Nephron progenitor cell (in vitro differentiated cells): Measurements from ENCODE around the gene RASL12.

ENCODE experiments used
- DNase-seq: peaks from one replicate; pipeline ENCODE4 v3.0.0; 2021
- H3K27ac Mint-ChIP-seq: 2 replicates; pipeline ENCODE4 v1.8.0; 2021; ENCODE audit warnings: mild to moderate bottlenecking, moderate library complexity, mixed read lengths
- H3K27me3 Mint-ChIP-seq: 2 replicates; pipeline ENCODE4 v1.8.0; 2021; ENCODE audit warnings: mild to moderate bottlenecking, low read depth, mixed read lengths; ENCODE audit not compliant: poor library complexity
- H3K36me3 Mint-ChIP-seq: 2 replicates; pipeline ENCODE4 v1.8.0; 2021; ENCODE audit warnings: low read depth, mixed read lengths
- H3K4me1 Mint-ChIP-seq: 2 replicates; pipeline ENCODE4 v1.8.0; 2021; ENCODE audit warnings: mixed read lengths
- H3K4me3 Mint-ChIP-seq: 2 replicates; pipeline ENCODE4 v1.8.0; 2021; ENCODE audit warnings: mild to moderate bottlenecking, moderate library complexity, mixed read lengths
- H3K9me3 Mint-ChIP-seq: 2 replicates; pipeline ENCODE4 v1.8.0; 2021; ENCODE audit warnings: mild to moderate bottlenecking, moderate library complexity, mixed read lengths
- CTCF ChIP-seq: fragments of 200-600 bp; sonication (generic); IDR thresholded peaks from 2 replicates; pipeline ENCODE4 v1.5.0; 2021; ENCODE audit warnings: antibody characterized with exemption

RASL12 gene

DNA sequence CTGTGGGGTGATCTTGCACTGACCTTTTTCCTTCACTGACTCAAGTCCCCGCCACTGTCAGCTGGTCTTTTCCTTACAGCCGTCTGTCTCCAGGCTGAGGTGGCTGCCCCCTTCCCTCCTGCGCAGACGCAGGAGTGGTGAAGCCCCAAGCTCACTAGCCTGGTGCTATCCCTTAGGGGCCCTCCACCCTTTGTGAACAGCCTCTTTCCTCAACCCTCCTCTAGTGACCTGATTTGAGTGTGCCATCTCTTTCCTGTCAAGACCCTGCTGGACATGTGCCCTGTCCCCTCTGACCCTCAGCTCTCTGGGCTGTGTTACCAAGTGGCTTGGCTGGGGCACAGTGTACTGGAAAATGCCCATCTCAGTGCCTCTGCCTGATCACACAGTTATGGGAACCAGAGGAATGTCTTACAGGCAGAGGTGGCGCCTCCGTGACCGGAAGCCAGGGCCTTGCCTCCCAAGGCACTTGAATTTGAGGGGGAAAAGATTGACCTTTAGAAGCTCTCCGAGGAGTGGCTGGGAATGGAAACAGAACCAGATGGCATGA lies 17.5 kb upstream of the RASL12 start:
- Mint-ChIP-seq H3K4me1 (peaks cover 89% of the 10 kb centered on the region), H3K9me3 (no peaks in the 10 kb centered on the region), H3K4me3 (peak overlapping the region; percentile 72), H3K36me3 (no peaks in the 10 kb centered on the region), H3K27me3 (peaks cover 15% of the 10 kb centered on the region), H3K27ac (peak overlapping the region; percentile 83)
- TF ChIP-seq CTCF, result no peak
- DNase-seq, result no peak

DNA sequence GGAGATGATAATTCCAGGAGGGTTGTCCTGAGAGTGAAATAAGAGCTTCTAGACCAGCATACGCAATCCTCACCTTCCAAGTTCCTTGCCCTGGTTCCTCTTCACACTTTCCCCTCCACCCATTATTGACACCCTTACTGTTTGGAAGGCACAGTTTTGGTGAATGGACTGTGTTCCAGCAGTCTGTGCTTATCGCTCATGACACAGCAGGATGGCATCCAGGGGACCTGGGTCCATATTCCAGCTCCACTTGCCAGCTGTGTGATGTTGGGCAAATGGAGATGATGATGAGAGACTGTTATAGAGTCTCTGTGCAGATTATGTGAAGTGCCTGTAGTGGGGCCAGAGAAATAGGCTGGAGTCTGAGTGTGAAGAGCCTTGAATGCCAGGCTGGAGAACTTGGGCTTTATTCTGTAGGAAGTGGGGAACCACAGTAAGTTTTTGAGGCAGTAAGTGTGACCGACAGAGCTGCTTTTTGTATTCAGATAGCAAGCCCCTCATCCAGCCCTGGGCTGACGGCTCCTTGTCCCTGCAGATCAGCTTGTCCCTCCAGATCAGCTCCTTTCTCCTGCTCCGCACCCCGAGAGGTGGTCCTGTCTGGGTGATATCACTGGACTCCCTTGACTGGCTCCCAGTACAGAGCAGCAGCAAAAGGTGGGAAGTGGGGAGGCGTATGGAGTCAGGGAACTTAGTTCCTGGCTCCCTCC lies 16.9 kb upstream of the RASL12 start:
- Mint-ChIP-seq H3K4me1 (peaks cover 89% of the 10 kb centered on the region), H3K4me3 (no peak overlapping the region), H3K9me3 (no peaks in the 10 kb centered on the region), H3K27me3 (peaks cover 15% of the 10 kb centered on the region), H3K36me3 (no peaks in the 10 kb centered on the region), H3K27ac (no peak overlapping the region)
- DNase-seq, result no peak
- TF ChIP-seq CTCF, result no peak

DNA sequence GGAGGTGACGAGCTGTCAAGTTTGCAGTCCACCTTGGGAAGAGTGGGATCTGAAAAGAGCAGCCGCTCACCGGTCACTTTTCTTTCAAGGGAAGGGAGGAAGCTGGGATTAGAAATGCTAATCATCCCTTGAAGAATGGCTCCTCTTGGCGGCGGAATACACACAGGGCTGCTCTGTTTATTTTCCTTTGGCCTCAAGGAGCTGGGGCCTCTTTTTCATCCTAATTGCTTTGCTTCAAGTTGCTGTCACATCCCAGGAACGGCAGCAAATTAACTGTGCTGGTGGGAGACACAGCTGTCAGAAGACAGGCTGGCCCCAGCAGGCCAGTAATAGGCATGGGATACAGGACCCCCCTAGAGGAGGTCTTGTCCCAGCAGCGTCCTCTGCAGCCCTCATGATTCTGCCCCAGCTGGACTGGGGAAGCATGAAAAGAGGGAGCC lies 15.5 kb upstream of the RASL12 start:
- Mint-ChIP-seq H3K4me3 (peak overlapping the region; percentile 68), H3K9me3 (no peaks in the 10 kb centered on the region), H3K4me1 (peaks cover 88% of the 10 kb centered on the region), H3K27me3 (peaks cover 24% of the 10 kb centered on the region), H3K27ac (peak overlapping the region; percentile 50), H3K36me3 (no peaks in the 10 kb centered on the region)
- peak; percentile 12 for TF ChIP-seq CTCF
- peak; percentile 45 for DNase-seq

DNA sequence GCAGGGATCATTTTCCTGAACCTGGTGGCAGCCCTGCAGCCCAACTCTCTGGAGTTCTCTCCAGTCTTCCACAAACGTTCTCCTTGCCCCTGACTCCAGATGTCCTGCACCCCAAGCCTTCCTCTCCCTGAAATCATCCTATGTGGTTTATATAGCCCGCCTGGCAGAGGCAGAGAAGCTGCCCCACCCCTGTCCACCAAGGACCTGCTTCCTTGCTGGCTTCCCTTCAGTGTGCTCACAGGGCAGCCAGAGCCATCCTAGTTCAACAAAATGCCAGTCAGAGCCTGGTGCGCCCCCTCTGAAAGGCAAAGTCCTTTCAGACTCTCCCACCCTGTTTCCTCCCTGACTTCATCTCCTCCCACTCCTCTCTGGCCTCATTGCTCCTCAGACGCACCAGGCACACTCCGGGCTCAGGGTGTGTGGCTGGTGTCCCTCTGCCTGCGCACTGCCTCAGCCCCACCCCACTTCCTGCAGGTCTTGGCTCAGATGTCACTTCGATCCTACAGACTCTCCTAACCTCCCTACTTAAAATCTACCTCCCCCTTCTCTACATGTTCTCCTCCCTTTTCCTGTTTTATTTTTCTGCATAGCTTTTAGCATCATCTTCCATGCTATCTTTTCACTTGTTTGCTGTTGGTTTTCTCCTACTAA lies 14.6 kb upstream of the RASL12 start:
- Mint-ChIP-seq H3K27me3 (peaks cover 27% of the 10 kb centered on the region), H3K4me1 (peaks cover 88% of the 10 kb centered on the region), H3K9me3 (no peaks in the 10 kb centered on the region), H3K27ac (peak overlapping the region; percentile 50), H3K4me3 (peak overlapping the region; percentile 68), H3K36me3 (no peaks in the 10 kb centered on the region)
- peak; percentile 57 for DNase-seq
- TF ChIP-seq CTCF, result no peak

- no peak overlapping the region for H3K4me3 Mint-ChIP-seq
- H3K27me3 Mint-ChIP-seq, result peaks cover 25% of the 10 kb centered on the region
- no peak for TF ChIP-seq CTCF
- no peak for DNase-seq
- H3K9me3 Mint-ChIP-seq, result no peaks in the 10 kb centered on the region
- no peaks in the 10 kb centered on the region for H3K36me3 Mint-ChIP-seq
- H3K4me1 Mint-ChIP-seq, result peaks cover 81% of the 10 kb centered on the region
- no peak overlapping the region for H3K27ac Mint-ChIP-seq
These were observed 14.0 kb upstream of the RASL12 start for GRCh38 chr15:65081758-65082157.
